Heart right ventricle (tissue), 16 donors: Measurements from ENCODE around the gene ARHGEF10L. TPM values are rescaled to one million over a fixed set of nuclear protein-coding genes. Genes with fewer than 3 reads are reported as not detected.

Experiments
- ATAC-seq, 8 donors: fragments of 200-7000 bp; cut with Tn5 transposase; one replicate each; pipeline ENCODE4 v1.9.1; 2020; ENCODE audit warnings: mild to moderate bottlenecking in 8 of 8, moderate library complexity in 8 of 8, moderate number of reproducible peaks in 1 of 8
- DNase-seq, 2 donors: peaks; one replicate each; pipeline ENCODE4 v3.0.0-alpha.2; 2020
- H3K27ac ChIP-seq, 10 donors: fragments of 200-600 bp; sonication (generic) in 2 of 10; one replicate each; pipeline versions ENCODE4 v1.5.0 to v1.8.0; 2020 to 2022; ENCODE audit warnings: mild to moderate bottlenecking in 3 of 10
- H3K27me3 ChIP-seq, 7 donors: fragments of 200-600 bp; one replicate each; pipeline ENCODE4 v1.8.0; 2021 to 2022; ENCODE audit warnings: mild to moderate bottlenecking in 2 of 7
- H3K36me3 ChIP-seq, 9 donors: fragments of 200-600 bp; sonication (generic) in 1 of 9; one replicate each; pipeline versions ENCODE4 v1.5.0 to v1.8.0; 2020 to 2022; ENCODE audit warnings: mild to moderate bottlenecking in 2 of 9
- H3K4me1 ChIP-seq, 9 donors: fragments of 200-600 bp; sonication (generic) in 1 of 9; one replicate each; pipeline versions ENCODE4 v1.5.0 to v1.8.0; 2020 to 2022; ENCODE audit warnings: mild to moderate bottlenecking in 4 of 9
- H3K4me3 ChIP-seq, 10 donors: fragments of 200-600 bp; sonication (generic) in 2 of 10; one replicate each; pipeline versions ENCODE4 v1.5.0 to v1.8.0; 2020 to 2022; ENCODE audit warnings: mild to moderate bottlenecking in 7 of 10, moderate library complexity in 2 of 10
- H3K9me3 ChIP-seq, 11 donors: fragments of 200-600 bp in 10 of 11; sonication (generic) in 2 of 11; one replicate each; pipeline versions ENCODE4 v1.5.0 to v1.8.0; 2013 to 2022; ENCODE audit warnings: mild to moderate bottlenecking in 2 of 11, control low read depth in 1 of 11, moderate library complexity in 1 of 11
- WGBS, 2 donors: extraction: QIAGEN DNeasy Blood & Tissue Kit; methylation state at CpG; one replicate each; pipeline ENCODE4 v1.1.7; 2013; ENCODE audit warnings: inconsistent platforms in 1 of 2; 5-methylcytosine and 5-hydroxymethylcytosine counted together
- intact Hi-C, 10 donors: fragments of 100-400 bp; cut with DNase I; formaldehyde crosslinking; loops; one replicate each; pipeline versions ENCODE4 v1.11.1 to v1.14.2; 2022
- polyA plus RNA-seq, 2 donors: library from polyadenylated mRNA; stranded (reverse); fragments of 200-250 nt; gene quantifications; one replicate each; pipeline ENCODE4 v1.2.3, GENCODE V29; 2013
- total RNA-seq, 10 donors: library from RNA; stranded (reverse); fragmentation: NEBNext Ultra II Directional in 3 of 10; extraction: Animal tissue kit (Norgen Biotek cat#: 25700) in 3 of 10; gene quantifications; one replicate each; pipeline versions ENCODE4 v1.2.1 to v1.2.4, GENCODE V29; 2021 to 2023
- TF ChIP-seq, protein P1 (sequence below), 9 donors: fragments of 200-600 bp; sonication (generic) in 2 of 9; IDR thresholded peaks; one replicate each; pipeline versions ENCODE4 v1.5.0 to v1.8.0; 2021 to 2022; ENCODE audit warnings: antibody characterized with exemption in 9 of 9, mild to moderate bottlenecking in 5 of 9, moderate library complexity in 1 of 9
- donor health status: Arrhythmogenic right ventricular cardiomyopathy.
- donor health status: ischemic (EF 13 %, LVEDD 7.1; RV severe dilation, severe dysfunction).
- donor health status: healthy with polysubstance abuse.
- donor health status: DM: no; HTN: yes; CAD: no.
- donor health status: DM: no; HTN: no; CAD: no.
- donor health status: ischemic (EF 25% LVEDD 6.9; RV normal size, moderate dysfunction).
- donor health status: ischemic (EF 25% LVEDD 5.7; RV mildly dilated, moderate dysfunction).
- donor health status: healthy.
- donor health status: DM: yes; HTN: yes; CAD: no.
- donor health status: Ischemic cardiomyopathy.
- donor health status: ischemic (EF 35%, LVEDD 5.7; RV mildly dilated, moderate dysfunction).
- donor health status: nonischemic (EF 11% LVEDD 7.7; RV severe dilation, severe dysfunction).
- donor health status: DM: yes; HTN: yes; CAD: no.
- donor health status: PGD.
- donor health status: ischemic (EF 29% LVEDD 5.4; RV normal size, mild dysfunction).
- donor health status: nonischemic (EF 23%, LVEDD 6.1; RV moderate dilation, normal function).

ARHGEF10L gene
- total and polyA plus RNA-seq, 12 donors = 45.4 to 68.4 (median 50.6) TPM

GRCh38 chr1:17598251-17598650, 58.8 kb downstream of the ARHGEF10L start:
- ATAC-seq (no peak), DNase-seq (no peak)
- H3K27me3 ChIP-seq = no peaks in the 10 kb centered on the region
- H3K4me1 ChIP-seq = peaks cover 8 to 58% (median 20%) of the 10 kb centered on the region in 9 donors
- 94 to 95% methylated on average over 3 of the region's 3 CpGs for WGBS, 2 donors
- no peaks in the 10 kb centered on the region for H3K9me3 ChIP-seq
- TF ChIP-seq, protein P1, sequence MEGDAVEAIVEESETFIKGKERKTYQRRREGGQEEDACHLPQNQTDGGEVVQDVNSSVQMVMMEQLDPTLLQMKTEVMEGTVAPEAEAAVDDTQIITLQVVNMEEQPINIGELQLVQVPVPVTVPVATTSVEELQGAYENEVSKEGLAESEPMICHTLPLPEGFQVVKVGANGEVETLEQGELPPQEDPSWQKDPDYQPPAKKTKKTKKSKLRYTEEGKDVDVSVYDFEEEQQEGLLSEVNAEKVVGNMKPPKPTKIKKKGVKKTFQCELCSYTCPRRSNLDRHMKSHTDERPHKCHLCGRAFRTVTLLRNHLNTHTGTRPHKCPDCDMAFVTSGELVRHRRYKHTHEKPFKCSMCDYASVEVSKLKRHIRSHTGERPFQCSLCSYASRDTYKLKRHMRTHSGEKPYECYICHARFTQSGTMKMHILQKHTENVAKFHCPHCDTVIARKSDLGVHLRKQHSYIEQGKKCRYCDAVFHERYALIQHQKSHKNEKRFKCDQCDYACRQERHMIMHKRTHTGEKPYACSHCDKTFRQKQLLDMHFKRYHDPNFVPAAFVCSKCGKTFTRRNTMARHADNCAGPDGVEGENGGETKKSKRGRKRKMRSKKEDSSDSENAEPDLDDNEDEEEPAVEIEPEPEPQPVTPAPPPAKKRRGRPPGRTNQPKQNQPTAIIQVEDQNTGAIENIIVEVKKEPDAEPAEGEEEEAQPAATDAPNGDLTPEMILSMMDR (IDR thresholded peaks at IDR 0.05) = no peak
- H3K4me3 ChIP-seq = no peak overlapping the region
- no peaks in the 10 kb centered on the region for H3K36me3 ChIP-seq
- intact Hi-C loops = no loop called here
- H3K27ac ChIP-seq = no peak overlapping the region

DNA sequence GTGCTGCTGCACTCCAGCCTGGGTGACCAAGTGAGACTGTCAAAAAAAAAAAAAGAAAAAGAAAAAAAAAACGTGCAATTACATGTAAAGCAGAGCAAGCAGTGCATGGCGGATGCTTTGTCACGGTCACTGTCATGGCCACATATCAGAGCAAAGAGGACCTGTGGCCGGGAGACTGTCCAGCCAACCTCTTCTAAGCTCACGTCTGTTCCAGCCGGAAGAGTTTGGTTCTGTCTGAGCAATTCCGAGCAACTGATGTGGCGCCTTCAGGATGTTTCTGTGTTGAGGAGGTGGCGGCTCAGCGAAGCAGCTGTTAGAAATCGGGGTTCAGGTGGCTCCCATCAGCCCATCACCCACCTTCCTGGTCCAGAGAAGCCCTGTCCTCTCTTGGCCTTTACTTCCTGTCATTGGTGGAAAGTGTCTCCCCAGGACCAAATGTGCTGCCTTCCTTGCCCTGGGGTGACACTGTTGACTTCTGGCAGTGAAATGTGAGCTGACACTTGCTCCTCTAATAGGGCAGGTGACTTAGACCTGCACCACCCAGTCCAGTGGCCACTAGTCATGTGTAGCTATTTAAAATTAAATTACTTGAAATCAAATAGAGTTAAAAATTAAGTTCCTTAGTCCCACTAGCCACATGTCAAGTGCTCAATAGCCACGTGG, 59.9 kb downstream of the ARHGEF10L start:
- Histone ChIP-seq H3K27me3 (no peaks in the 10 kb centered on the region), H3K4me3 (no peak overlapping the region), H3K9me3 (no peaks in the 10 kb centered on the region), H3K27ac (peak overlapping the region in 4 of 10 donors; percentile 1 to 35 (median 28)), H3K4me1 (peaks cover 0 to 46% (median 10%) of the 10 kb centered on the region in 9 donors), H3K36me3 (peaks cover 0 to 9% (median 0%) of the 10 kb centered on the region in 9 donors)
- TF ChIP-seq, protein P1 (IDR thresholded peaks at IDR 0.05) = no peak
- intact Hi-C loops = no loop called here
- ATAC-seq (peak in 2 of 8 donors; percentile 2 to 5), DNase-seq (no peak)
- 82 to 89% methylated on average over 12 of the region's 12 CpGs for WGBS, 2 donors

GRCh38 chr1:17599954-17600300, 60.4 kb downstream of the ARHGEF10L start:
- no peak for DNase-seq
- peak overlapping the region in 4 of 10 donors; percentile 1 to 35 (median 28) for H3K27ac ChIP-seq
- peaks cover 0 to 45% (median 10%) of the 10 kb centered on the region in 9 donors for H3K4me1 ChIP-seq

GRCh38 chr1:17600321-17600720, 60.8 kb downstream of the ARHGEF10L start:
- TF ChIP-seq, protein P1 (IDR thresholded peaks at IDR 0.05) = no peak
- peak overlapping the region in 4 of 10 donors; percentile 1 to 35 (median 28) for H3K27ac ChIP-seq
- no peaks in the 10 kb centered on the region for H3K9me3 ChIP-seq
- ATAC-seq (no peak), DNase-seq (no peak)
- H3K4me3 ChIP-seq = no peak overlapping the region
- H3K27me3 ChIP-seq = no peaks in the 10 kb centered on the region
- H3K4me1 ChIP-seq = peaks cover 2 to 46% (median 14%) of the 10 kb centered on the region in 9 donors
- intact Hi-C loops = loop anchor here in 4 of 10 donors (10.0 kb wide), 2 partner anchors 176 to 186 kb away; no protein-coding TSS in a partner anchor
- peaks cover 0 to 9% (median 0%) of the 10 kb centered on the region in 9 donors for H3K36me3 ChIP-seq
- WGBS, 2 donors = 82 to 83% methylated on average over 6 of the region's 6 CpGs

More at GRCh38 chr1:17599954-17600300, 60.4 kb downstream of the ARHGEF10L start:
- TF ChIP-seq, protein P1 (IDR thresholded peaks at IDR 0.05) = peak in 1 of 9 donors; percentile 4
- intact Hi-C loops = loop anchor here in 4 of 10 donors (10.0 kb wide), 2 partner anchors 175 to 185 kb away; no protein-coding TSS in a partner anchor
- ATAC-seq = peak in 7 of 8 donors; percentile 11 to 74 (median 53)
- no peaks in the 10 kb centered on the region for H3K9me3 ChIP-seq
- no peaks in the 10 kb centered on the region for H3K27me3 ChIP-seq
- 57 to 58% methylated on average over 5 of the region's 5 CpGs for WGBS, 2 donors
- peaks cover 0 to 9% (median 0%) of the 10 kb centered on the region in 9 donors for H3K36me3 ChIP-seq
- H3K4me3 ChIP-seq = no peak overlapping the region
